Fibroblast of pulmonary artery (primary cell): ENCODE data around the gene AAR2.

ENCODE experiments used
- DNase-seq: peaks from one replicate; pipeline ENCODE4 v3.0.0-alpha.2; 2010; ENCODE audit warnings: low read depth
- H3K4me3 ChIP-seq: replicated peaks from 2 replicates; pipeline ENCODE4 v1.5.1; 2011; ENCODE audit warnings: low read depth, mild to moderate bottlenecking, control low read depth, low read length, moderate library complexity
- CTCF ChIP-seq: IDR thresholded peaks from 2 replicates; pipeline ENCODE4 v1.5.1; 2011; ENCODE audit warnings: mild to moderate bottlenecking, control low read depth, low read length, inconsistent platforms; ENCODE audit errors: missing control alignments

Gene AAR2

GRCh38 chr20:36234771-36235320 is 1.4 kb upstream of the AAR2 start:
- no peak overlapping the region for H3K4me3 ChIP-seq
- DNase-seq = no peak
- TF ChIP-seq CTCF = no peak

GRCh38 chr20:36236786-36237121 is 476 bp downstream of the AAR2 start:
- no peak for TF ChIP-seq CTCF

GRCh38 chr20:36237477-36237876 is 1.2 kb downstream of the AAR2 start:
- no peak for DNase-seq
- no peak for TF ChIP-seq CTCF
- H3K4me3 ChIP-seq = peak overlapping the region; percentile 96

More at GRCh38 chr20:36236786-36237121, 476 bp downstream of the AAR2 start:
- peak overlapping the region; percentile 96 for H3K4me3 ChIP-seq
- DNase-seq = no peak

GRCh38 chr20:36238153-36238552 is 1.9 kb downstream of the AAR2 start:
- H3K4me3 ChIP-seq = no peak overlapping the region
- no peak for DNase-seq
- TF ChIP-seq CTCF = no peak

GRCh38 chr20:36238760-36239159 is 2.5 kb downstream of the AAR2 start:
- no peak overlapping the region for H3K4me3 ChIP-seq
- no peak for DNase-seq
- TF ChIP-seq CTCF = no peak

GRCh38 chr20:36240076-36240475 is 3.8 kb downstream of the AAR2 start:
- H3K4me3 ChIP-seq = no peak overlapping the region
- no peak for TF ChIP-seq CTCF
- DNase-seq = no peak

- H3K4me3 ChIP-seq = no peak overlapping the region
Measured at GRCh38 chr20:36241678-36242077, 5.4 kb downstream of the AAR2 start.

More at GRCh38 chr20:36241678-36242077, 5.4 kb downstream of the AAR2 start:
- no peak for TF ChIP-seq CTCF
- no peak for DNase-seq
